K562 (cell line): ENCODE data around the gene EXTL1. TPM values are rescaled to one million over a fixed set of nuclear protein-coding genes. Genes with fewer than 3 reads are reported as not detected.
A peak's percentile ranks its signal among the peaks of the same experiment; 100 is the strongest.

ENCODE experiments used
- ATAC-seq: fragments of 200-7000 bp; cut with Tn5 transposase; 3 replicates; pipeline ENCODE4 v1.9.1; 2020; ENCODE audit warnings: moderate library complexity
- BruUV-seq: library from RNA; stranded (reverse); fragments of 400-500 nt; replicated peaks from 2 replicates; lab custom pipeline; 2021; lab: Mats Ljungman, UMichigan
- CTCF ChIA-PET: fragments of 300-600 bp; formaldehyde crosslinking; extraction: SDS; loops from one replicate; lab custom pipeline; 2021; ENCODE audit warnings: low intra/inter-chr PET ratio; lab: Yijun Ruan, JAX
- POLR2A ChIA-PET: fragments of 300-600, 350-650 bp; sonication (Branson Sonifier 250); formaldehyde crosslinking; extraction: SDS; loops from one replicate; lab custom pipeline; 2021; ENCODE audit warnings: antibody characterized with exemption, inconsistent platforms; lab: Yijun Ruan, JAX
- DNase-seq, 4 experiments: peaks; one replicate each; pipeline versions ENCODE4 v3.0.0 to v3.0.0-alpha.2; 2011 to 2018; ENCODE audit warnings: low spot score in 3 of 4, mixed read lengths in 3 of 4; ENCODE audit errors: extremely low read depth in 1 of 4
- FAIRE-seq: peaks from 2 replicates; lab custom pipeline; 2011; peaks lifted over from hg19 to GRCh38; lab: Jason Lieb, UNC
- H2AFZ ChIP-seq: 2 replicates; pipeline ENCODE4 v1.6.0; 2011; ENCODE audit warnings: low read depth, low read length, control low read depth, inconsistent platforms
- H3K27ac ChIP-seq: fragments of 200-600 bp; 3 replicates; pipeline ENCODE4 v1.8.0; 2011; ENCODE audit warnings: low read depth, mild to moderate bottlenecking, control low read depth, inconsistent platforms, low read length, moderate library complexity, mixed read lengths; ENCODE audit errors: extremely low read depth
- H3K27me3 ChIP-seq, 2 experiments: fragments of 300-600 bp in 1 of 2; 2 replicates in 1 of 2; 3 replicates in 1 of 2; pipeline versions ENCODE4 v1.6.0 to v1.8.0; 2011; ENCODE audit warnings: inconsistent platforms in 2 of 2, low read length in 2 of 2, mild to moderate bottlenecking in 1 of 2, mixed read lengths in 1 of 2, moderate library complexity in 1 of 2; ENCODE audit not compliant: control insufficient read depth in 2 of 2, insufficient read depth in 2 of 2
- H3K36me3 ChIP-seq: fragments of 300-600 bp; 3 replicates; pipeline ENCODE4 v1.8.0; 2011; ENCODE audit warnings: mild to moderate bottlenecking, low read length, inconsistent platforms; ENCODE audit not compliant: control insufficient read depth, insufficient read depth
- H3K4me1 ChIP-seq, 2 experiments: fragments of 200-600 bp in 1 of 2; replicated peaks in 1 of 2; 2 replicates in 1 of 2; 3 replicates in 1 of 2; pipeline versions ENCODE4 v1.5.1 to v1.8.0; 2011; ENCODE audit warnings: inconsistent platforms in 2 of 2, low read length in 2 of 2, mild to moderate bottlenecking in 1 of 2, mixed read lengths in 1 of 2, moderate library complexity in 1 of 2; ENCODE audit not compliant: control insufficient read depth in 2 of 2, insufficient read depth in 2 of 2
- H3K4me2 ChIP-seq: 2 replicates; pipeline ENCODE4 v1.6.1; 2011; ENCODE audit warnings: low read length, control low read depth, inconsistent platforms, mixed read lengths; ENCODE audit not compliant: insufficient read depth
- H3K4me3 ChIP-seq: fragments of 200-600 bp; sonication (generic), shearing (Covaris generic); 2 replicates; pipeline ENCODE4 v1.5.1; 2016; ENCODE audit warnings: control low read depth, inconsistent platforms
- H3K79me2 ChIP-seq: fragments of 200-600 bp; 3 replicates; pipeline ENCODE4 v1.8.0; 2011; ENCODE audit warnings: low read length, inconsistent platforms; ENCODE audit not compliant: control insufficient read depth, insufficient read depth
- H3K9ac ChIP-seq, 2 experiments: 2 replicates each; pipeline versions ENCODE4 v1.6.0 to v1.6.1; 2011; ENCODE audit warnings: low read depth in 2 of 2, low read length in 2 of 2, control low read depth in 1 of 2, inconsistent platforms in 1 of 2, mild to moderate bottlenecking in 1 of 2, mixed read lengths in 1 of 2; ENCODE audit not compliant: insufficient read depth in 1 of 2
- H3K9me1 ChIP-seq: one replicate; pipeline ENCODE4 v1.6.0; 2011; ENCODE audit warnings: inconsistent platforms, mild to moderate bottlenecking, low read length, moderate library complexity; ENCODE audit not compliant: control insufficient read depth, insufficient read depth
- H3K9me3 ChIP-seq: replicated peaks from 2 replicates; pipeline ENCODE4 v1.5.1; 2011; ENCODE audit warnings: low read depth, low read length, inconsistent platforms; ENCODE audit not compliant: control insufficient read depth, insufficient read depth
- H4K20me1 ChIP-seq: replicated peaks from 2 replicates; pipeline ENCODE4 v1.6.1; 2011; ENCODE audit warnings: low read length, inconsistent platforms, mixed read lengths; ENCODE audit not compliant: control insufficient read depth, insufficient read depth
- FOXM1 ChIP-seq, 2 experiments: fragments of 450-650 bp in 1 of 2; sonication (generic) in 1 of 2; formaldehyde crosslinking in 1 of 2; IDR thresholded peaks; 2 replicates each; pipeline versions ENCODE4 v1.6.1 to v1.9.0; 2017 to 2022; ENCODE audit warnings: low read depth in 2 of 2, mild to moderate bottlenecking in 2 of 2, missing genetic modification reagents in 1 of 2, moderate library complexity in 1 of 2
- ZNF12 ChIP-seq: sonication (generic); formaldehyde crosslinking; IDR thresholded peaks from 2 replicates; pipeline ENCODE4 v1.4.0; 2020; ENCODE audit warnings: mild to moderate bottlenecking, missing genetic modification reagents
- WGBS: fragments of 100-300 bp; shearing (Covaris generic); methylation state at CpG from one replicate; pipeline ENCODE4 v1.1.6; 2016; ENCODE audit warnings: low coverage, mixed read lengths; ENCODE audit not compliant: insufficient coverage; ENCODE audit errors: missing lambda C conversion rate; 5-methylcytosine and 5-hydroxymethylcytosine counted together
- in situ Hi-C: fragments of 300-500 bp; cut with MboI; formaldehyde crosslinking; loops from 4 replicates; pipeline ENCODE4 v1.15.0; 2018; ENCODE audit warnings: inconsistent platforms, mixed read lengths
- intact Hi-C: fragments of 100-400 bp; cut with micrococcal nuclease; formaldehyde crosslinking; loops from 2 replicates; pipeline ENCODE4 v1.14.2; 2022
- polyA plus RNA-seq, 8 experiments: library from polyadenylated mRNA; depleted of rRNA in 4 of 8; stranded (reverse) in 5 of 8; unstranded in 3 of 8; fragments of >200 nt; fragmentation: Nextera tagmentation in 2 of 8; fragmentation: Illumina TruSeq in 1 of 8; extraction: Ambion mirVana in 2 of 8; extraction: Trizol in 1 of 8; gene quantifications; 2 replicates each; pipeline versions ENCODE4 v1.2.1 to v1.2.3, GENCODE V29; 2011 to 2014; ENCODE audit warnings: inconsistent platforms in 1 of 8, missing spikeins in 1 of 8
- total RNA-seq, 7 experiments: library from RNA; depleted of rRNA in 6 of 7; stranded (reverse); fragments of >200 nt in 6 of 7; fragmentation: Illumina TruSeq in 2 of 7; extraction: Trizol in 2 of 7; gene quantifications; 2 replicates each; pipeline versions ENCODE4 v1.2.1 to v1.2.3, GENCODE V29; 2011 to 2021; ENCODE audit warnings: low replicate concordance in 1 of 7
- TF ChIP-seq, protein P1 (sequence below): sonication (generic); formaldehyde crosslinking; IDR thresholded peaks from 2 replicates; pipeline ENCODE4 v1.8.1; 2023; ENCODE audit warnings: mild to moderate bottlenecking, missing genetic modification reagents

EXTL1 gene
- total and polyA plus RNA-seq, 9 of the 15 experiments (the other 6 are each of a cell fraction or from before 2014, with no cell fraction given): 0.04 to 0.23 (median 0.08) TPM; not detected in 3

DNA sequence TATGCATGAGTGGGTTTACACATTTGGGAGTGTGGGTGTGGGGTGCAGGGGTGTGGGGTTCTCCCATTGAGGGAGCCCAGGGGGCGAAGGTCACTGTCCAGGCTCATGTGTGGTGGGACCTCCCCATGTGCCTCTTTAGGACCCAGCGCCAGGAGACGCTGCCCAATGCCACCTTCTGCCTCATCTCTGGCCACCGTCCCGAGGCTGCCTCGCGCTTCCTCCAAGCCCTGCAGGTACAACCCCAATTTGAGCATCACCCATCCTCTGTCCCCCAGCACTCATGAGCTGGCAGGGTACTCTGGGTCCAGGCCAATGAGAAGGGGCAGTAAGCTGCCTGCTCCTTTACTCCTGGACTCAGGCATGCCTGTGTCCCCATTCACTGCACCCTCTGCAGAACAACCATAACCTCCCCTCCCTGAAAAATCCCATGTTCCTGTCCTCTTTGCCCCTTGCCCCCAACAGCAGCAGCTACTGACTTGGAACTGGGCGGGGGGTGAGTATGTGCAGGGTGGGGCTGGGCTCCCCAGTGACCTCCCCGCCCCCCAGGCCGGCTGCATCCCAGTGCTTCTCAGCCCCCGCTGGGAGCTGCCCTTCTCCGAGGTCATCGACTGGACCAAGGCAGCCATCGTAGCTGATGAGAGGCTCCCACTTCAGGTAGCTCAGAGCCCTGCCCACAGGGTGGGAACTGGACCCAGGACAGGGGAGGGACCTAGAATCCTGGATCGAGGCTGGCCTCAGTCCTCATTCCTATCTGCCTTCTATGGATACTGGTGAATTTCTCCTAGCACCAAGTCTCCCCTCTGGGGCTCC, 7.7 kb downstream of the EXTL1 start:
- Histone ChIP-seq H4K20me1 (no peaks in the 10 kb centered on the region), H3K79me2 (no peaks in the 10 kb centered on the region), H3K4me3 (no peak overlapping the region), H3K4me1 (peaks cover 21 to 39% of the 10 kb centered on the region in 2 experiments; a peak in 4 of 5 replicates), H3K36me3 (no peaks in the 10 kb centered on the region), H3K4me2 (no peak overlapping the region), H3K9ac (peak overlapping the region in 1 of 2 experiments; percentile 21; a peak in 2 of 4 replicates), H3K9me3 (no peaks in the 10 kb centered on the region), H3K9me1 (no peaks in the 10 kb centered on the region), H2AFZ (peak overlapping the region; percentile 9; the same call in 1 of the 2 replicates), H3K27ac (no peak overlapping the region), H3K27me3 (no peaks in the 10 kb centered on the region)
- in situ Hi-C loops (no loop called here), intact Hi-C loops (no loop called here)
- DNase-seq: peak in 2 of 4 experiments; percentile 45 to 53
- POLR2A ChIA-PET: interaction anchor here (0.6 to 1.4 kb wide), 11 partner anchors 8 to 248 kb away, joined by 3 to 9 read pairs (median 4); partner anchors contain the start of genes EXTL1, MTFR1L and PAFAH2
- TF ChIP-seq, protein P1, sequence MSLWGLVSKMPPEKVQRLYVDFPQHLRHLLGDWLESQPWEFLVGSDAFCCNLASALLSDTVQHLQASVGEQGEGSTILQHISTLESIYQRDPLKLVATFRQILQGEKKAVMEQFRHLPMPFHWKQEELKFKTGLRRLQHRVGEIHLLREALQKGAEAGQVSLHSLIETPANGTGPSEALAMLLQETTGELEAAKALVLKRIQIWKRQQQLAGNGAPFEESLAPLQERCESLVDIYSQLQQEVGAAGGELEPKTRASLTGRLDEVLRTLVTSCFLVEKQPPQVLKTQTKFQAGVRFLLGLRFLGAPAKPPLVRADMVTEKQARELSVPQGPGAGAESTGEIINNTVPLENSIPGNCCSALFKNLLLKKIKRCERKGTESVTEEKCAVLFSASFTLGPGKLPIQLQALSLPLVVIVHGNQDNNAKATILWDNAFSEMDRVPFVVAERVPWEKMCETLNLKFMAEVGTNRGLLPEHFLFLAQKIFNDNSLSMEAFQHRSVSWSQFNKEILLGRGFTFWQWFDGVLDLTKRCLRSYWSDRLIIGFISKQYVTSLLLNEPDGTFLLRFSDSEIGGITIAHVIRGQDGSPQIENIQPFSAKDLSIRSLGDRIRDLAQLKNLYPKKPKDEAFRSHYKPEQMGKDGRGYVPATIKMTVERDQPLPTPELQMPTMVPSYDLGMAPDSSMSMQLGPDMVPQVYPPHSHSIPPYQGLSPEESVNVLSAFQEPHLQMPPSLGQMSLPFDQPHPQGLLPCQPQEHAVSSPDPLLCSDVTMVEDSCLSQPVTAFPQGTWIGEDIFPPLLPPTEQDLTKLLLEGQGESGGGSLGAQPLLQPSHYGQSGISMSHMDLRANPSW: no peak
- no peak for TF ChIP-seq FOXM1 (IDR thresholded peaks at IDR 0.05; ENCODE audit: low read depth)
- 0 out of 2 replicates have a peak, but pooled peaks have one; percentile 62 for TF ChIP-seq FOXM1 (CRISPR knock-in tag; IDR thresholded peaks at IDR 0.05; ENCODE audit: low read depth)
- TF ChIP-seq ZNF12: 0 out of 2 replicates have a peak, but pooled peaks have one; percentile 42
- CTCF ChIA-PET: interaction anchor here (1.2 to 2.9 kb wide), 2 partner anchors 133 to 192 kb away, joined by 7 to 25 read pairs; no protein-coding TSS in a partner anchor
- FAIRE-seq: no peak
- BruUV-seq: no TSS peak
- peak; percentile 5; the same call in 2 of the 3 replicates for ATAC-seq
- 56% methylated on average over 14 of the region's 15 CpGs for WGBS
